Thoracic aorta (tissue), 2 donors: Measurements from ENCODE around the gene KCNK5. TPM values are rescaled to one million over a fixed set of nuclear protein-coding genes. Genes with fewer than 3 reads are reported as not detected.

Experiments used
- ATAC-seq: fragments of 150-250 bp; one replicate; pipeline ENCODE4 v1.8.0; 2017; ENCODE audit warnings: low read depth; ENCODE audit not compliant: insufficient number of reproducible peaks, low FRiP score
- DNase-seq: peaks from one replicate; pipeline ENCODE4 v3.0.0-alpha.2; 2020; ENCODE audit warnings: low spot score
- H3K27ac ChIP-seq, 2 donors: fragments of 200-600 bp; sonication (generic); 1 replicate in 1 of 2; 2 replicates in 1 of 2; pipeline ENCODE4 v1.5.1; 2016; ENCODE audit warnings: mild to moderate bottlenecking in 2 of 2, moderate library complexity in 2 of 2
- H3K27me3 ChIP-seq: fragments of 200-600 bp; sonication (generic); replicated peaks from 2 replicates; pipeline ENCODE4 v1.6.0; 2016; ENCODE audit warnings: mild to moderate bottlenecking; ENCODE audit not compliant: insufficient read depth
- H3K36me3 ChIP-seq: fragments of 200-600 bp; sonication (generic); one replicate; pipeline ENCODE4 v1.5.1; 2016
- H3K4me1 ChIP-seq, 2 donors: fragments of 200-600 bp; sonication (generic); 1 replicate in 1 of 2; 2 replicates in 1 of 2; pipeline versions ENCODE4 v1.5.1 to v1.6.0; 2016; ENCODE audit warnings: low read depth in 2 of 2, mild to moderate bottlenecking in 1 of 2; ENCODE audit not compliant: control insufficient read depth in 1 of 2
- H3K4me3 ChIP-seq: fragments of 200-600 bp; sonication (generic); 2 replicates; pipeline ENCODE4 v1.5.1; 2016; ENCODE audit warnings: mild to moderate bottlenecking
- H3K9me3 ChIP-seq: fragments of 200-600 bp; sonication (generic); 2 replicates; pipeline ENCODE4 v1.5.1; 2016
- CTCF ChIP-seq: fragments of 200-600 bp; sonication (generic); IDR thresholded peaks from one replicate; pipeline ENCODE4 v1.5.1; 2019; ENCODE audit warnings: antibody characterized with exemption
- total RNA-seq, 2 donors: library from RNA; depleted of rRNA; stranded (reverse); fragments of >200 nt; gene quantifications; one replicate each; pipeline versions ENCODE4 v1.1.0 to v1.2.3, GENCODE V29; 2016

KCNK5 gene
- total RNA-seq, 2 donors from 2014 or later, result 0.41 to 8.6 TPM

- no peak for TF ChIP-seq CTCF
- no peak for ATAC-seq
- no peak for DNase-seq
- Histone ChIP-seq H3K9me3 (no peaks in the 10 kb centered on the region), H3K4me1 (peaks cover 3 to 7% of the 10 kb centered on the region in 2 donors), H3K27ac (no peak overlapping the region), H3K36me3 (no peaks in the 10 kb centered on the region), H3K4me3 (no peak overlapping the region), H3K27me3 (no peaks in the 10 kb centered on the region)
These were observed 18.8 kb downstream of the KCNK5 start for GRCh38 chr6:39210450-39210849.

DNA sequence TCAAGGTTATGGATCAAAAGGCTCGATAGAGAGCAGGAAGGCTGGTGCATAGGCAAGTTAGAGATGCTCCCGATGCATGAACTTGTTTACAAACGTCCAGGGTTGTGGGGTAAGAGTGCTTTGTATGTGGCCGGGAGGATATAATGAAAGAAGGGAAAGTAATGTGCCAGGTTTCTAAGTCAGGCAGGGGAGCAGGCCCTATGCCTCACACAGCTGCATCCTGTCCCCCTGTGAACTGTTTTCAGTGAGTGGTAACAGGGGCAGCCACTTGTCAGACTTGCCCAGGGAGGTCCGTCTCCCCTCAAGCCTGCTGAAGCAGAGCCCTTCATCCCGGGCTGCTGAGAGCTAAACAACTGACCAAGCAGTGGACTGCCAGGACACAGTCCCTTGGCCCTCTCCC lies 19.4 kb downstream of the KCNK5 start:
- no peak overlapping the region for H3K27ac ChIP-seq
- no peaks in the 10 kb centered on the region for H3K27me3 ChIP-seq
- H3K4me3 ChIP-seq, result no peak overlapping the region
- ATAC-seq (no peak), DNase-seq (no peak)
- H3K9me3 ChIP-seq, result no peaks in the 10 kb centered on the region
- TF ChIP-seq CTCF, result no peak
- peaks cover 1 to 2% of the 10 kb centered on the region in 2 donors for H3K4me1 ChIP-seq
- no peaks in the 10 kb centered on the region for H3K36me3 ChIP-seq

- TF ChIP-seq CTCF, result no peak
- Histone ChIP-seq H3K27ac (no peak overlapping the region), H3K4me3 (no peak overlapping the region), H3K36me3 (no peaks in the 10 kb centered on the region), H3K4me1 (no peaks in the 10 kb centered on the region), H3K27me3 (no peaks in the 10 kb centered on the region), H3K9me3 (no peaks in the 10 kb centered on the region)
- DNase-seq (no peak), ATAC-seq (no peak)
These were observed 19.9 kb downstream of the KCNK5 start for GRCh38 chr6:39209360-39209811.

DNA sequence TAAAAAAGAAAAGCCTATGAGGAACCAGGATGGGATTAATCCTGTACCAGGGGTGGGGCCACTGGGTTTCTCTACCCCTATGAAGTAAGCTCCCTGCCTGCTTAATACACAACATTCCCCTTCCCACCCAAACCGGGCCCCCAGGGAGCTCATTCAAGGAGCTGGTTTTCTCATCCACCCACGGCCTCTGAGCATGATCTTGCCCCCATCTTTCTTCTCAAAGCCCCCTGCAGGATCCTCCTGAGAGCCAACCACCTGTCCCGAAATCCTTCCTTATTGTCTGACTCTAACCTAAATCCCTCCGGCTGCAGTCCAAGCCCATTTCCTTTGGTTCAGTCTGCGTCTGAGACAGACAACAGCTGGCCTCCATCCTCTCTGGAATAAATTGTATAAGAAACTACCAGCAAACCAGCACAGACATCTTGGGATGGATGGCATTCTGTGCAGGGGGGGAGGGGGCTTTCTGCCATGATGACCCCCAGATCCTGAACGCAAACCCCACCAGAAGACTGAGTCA lies 21.0 kb downstream of the KCNK5 start:
- Histone ChIP-seq H3K9me3 (no peaks in the 10 kb centered on the region), H3K4me1 (no peaks in the 10 kb centered on the region), H3K27ac (no peak overlapping the region), H3K36me3 (no peaks in the 10 kb centered on the region), H3K4me3 (no peak overlapping the region), H3K27me3 (no peaks in the 10 kb centered on the region)
- DNase-seq (no peak), ATAC-seq (no peak)
- no peak for TF ChIP-seq CTCF

DNA sequence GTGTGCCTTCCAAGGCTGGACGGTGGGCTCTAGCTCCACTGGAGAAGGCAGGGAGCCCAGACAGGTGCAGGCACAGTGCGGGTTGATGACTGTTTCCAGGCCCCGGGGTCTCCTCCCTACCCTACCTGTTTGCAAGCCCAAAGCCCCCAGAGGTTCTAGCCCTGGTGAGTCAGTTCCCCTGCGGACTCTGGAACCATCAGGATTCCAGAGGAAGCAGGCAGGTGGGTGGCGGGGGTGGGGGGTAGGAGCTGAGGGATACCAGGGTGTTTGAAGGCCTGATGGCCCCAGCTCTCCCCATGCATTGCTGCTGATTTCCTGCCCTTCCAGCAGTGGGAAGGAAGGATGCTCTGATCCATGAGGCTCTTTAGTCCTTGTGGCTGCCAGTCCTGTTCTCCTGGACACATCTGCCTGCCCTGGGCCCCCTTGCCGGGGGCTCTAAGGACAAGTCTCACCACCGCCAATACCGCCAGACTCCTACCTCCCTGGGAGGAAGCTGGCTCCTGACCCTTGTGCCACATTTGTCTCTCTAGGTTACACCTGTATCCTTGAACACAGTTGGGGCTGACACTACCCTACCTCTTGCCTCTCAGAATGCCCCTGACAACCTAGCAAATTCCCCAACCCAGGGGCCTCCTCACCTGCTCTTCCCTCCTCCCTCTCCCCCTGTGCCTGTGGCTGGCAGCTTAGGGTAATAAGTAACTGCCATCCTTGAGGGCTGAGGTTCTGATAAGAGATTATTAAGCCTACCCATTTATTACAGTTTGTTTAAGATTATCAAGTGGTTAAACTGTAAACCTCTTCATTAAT lies 21.7 kb downstream of the KCNK5 start:
- Histone ChIP-seq H3K27me3 (no peaks in the 10 kb centered on the region), H3K4me1 (no peaks in the 10 kb centered on the region), H3K9me3 (no peaks in the 10 kb centered on the region), H3K36me3 (no peaks in the 10 kb centered on the region), H3K4me3 (no peak overlapping the region), H3K27ac (no peak overlapping the region)
- no peak for ATAC-seq
- no peak for TF ChIP-seq CTCF
- no peak for DNase-seq
